H1 (cell line): ENCODE measurements around the gene NCOA1. TPM values are rescaled to one million over a fixed set of nuclear protein-coding genes. Genes with fewer than 3 reads are reported as not detected.

Source experiments
- CTCF ChIA-PET: fragments of 300-600 bp; sonication (Branson Sonifier 250); formaldehyde crosslinking; loops from one replicate; lab custom pipeline; 2021; ENCODE audit not compliant: partially characterized antibody; lab: Charles Lee
- POLR2A ChIA-PET: fragments of 300-600 bp; sonication (Branson Sonifier 250); formaldehyde crosslinking; loops from one replicate; lab custom pipeline; 2021; ENCODE audit warnings: inconsistent platforms; ENCODE audit not compliant: partially characterized antibody; lab: Charles Lee
- DNase-seq, 2 experiments: peaks; one replicate each; pipeline versions ENCODE4 v3.0.0 to v3.0.0-alpha.2; 2010 to 2022; ENCODE audit warnings: low spot score in 2 of 2, low read depth in 1 of 2, mixed read lengths in 1 of 2
- FAIRE-seq: peaks from 2 replicates; lab custom pipeline; 2011; peaks lifted over from hg19 to GRCh38; lab: Jason Lieb, UNC
- H2AFZ ChIP-seq: 2 replicates; pipeline ENCODE4 v1.8.1; 2012; ENCODE audit warnings: low read length, inconsistent platforms
- H2AK5ac ChIP-seq: 2 replicates; pipeline ENCODE4 v1.6.1; 2013; ENCODE audit warnings: low read depth, low read length
- H2BK120ac ChIP-seq: replicated peaks from 2 replicates; pipeline ENCODE3; 2013; ENCODE audit warnings: low read depth, low read length, inconsistent platforms
- H2BK12ac ChIP-seq: 2 replicates; pipeline ENCODE4 v1.6.1; 2013; ENCODE audit warnings: low read depth, low read length
- H2BK15ac ChIP-seq: 2 replicates; pipeline ENCODE4 v1.6.1; 2013; ENCODE audit warnings: low read length
- H2BK20ac ChIP-seq: 2 replicates; pipeline ENCODE4 v1.6.1; 2013; ENCODE audit warnings: low read length
- H2BK5ac ChIP-seq: 2 replicates; pipeline ENCODE4 v1.6.1; 2013; ENCODE audit warnings: low read depth, low read length
- H3K14ac ChIP-seq: 2 replicates; pipeline ENCODE4 v1.6.1; 2013; ENCODE audit warnings: inconsistent platforms; ENCODE audit not compliant: insufficient read length
- H3K18ac ChIP-seq: 2 replicates; pipeline ENCODE4 v1.6.1; 2013; ENCODE audit warnings: low read length; ENCODE audit errors: extremely low read depth
- H3K23ac ChIP-seq: 2 replicates; pipeline ENCODE4 v1.6.1; 2013; ENCODE audit warnings: inconsistent platforms; ENCODE audit not compliant: insufficient read length
- H3K23me2 ChIP-seq: 2 replicates; pipeline ENCODE4 v1.6.1; 2013; ENCODE audit warnings: low read depth, low read length
- H3K27ac ChIP-seq: 2 replicates; pipeline ENCODE4 v1.6.1; 2011; ENCODE audit warnings: low read depth, low read length, inconsistent platforms
- H3K27me3 ChIP-seq, 4 experiments: replicated peaks in 1 of 4; 1 replicate in 1 of 4; 2 replicates in 3 of 4; pipeline versions ENCODE4 v1.6.1 to v1.8.1; 2011 to 2013; ENCODE audit warnings: low read length in 3 of 4, mild to moderate bottlenecking in 3 of 4, inconsistent platforms in 2 of 4, mixed read lengths in 2 of 4, moderate library complexity in 1 of 4; ENCODE audit not compliant: control insufficient read depth in 3 of 4, insufficient read depth in 3 of 4; ENCODE audit errors: extremely low read depth in 1 of 4
- H3K36me3 ChIP-seq, 4 experiments: 2 replicates each; pipeline versions ENCODE4 v1.6.1 to v1.8.1; 2011 to 2013; ENCODE audit warnings: mild to moderate bottlenecking in 4 of 4, low read length in 3 of 4, moderate library complexity in 2 of 4, control low read depth in 1 of 4, inconsistent platforms in 1 of 4; ENCODE audit not compliant: insufficient read depth in 4 of 4, control insufficient read depth in 2 of 4
- H3K4ac ChIP-seq: replicated peaks from 2 replicates; pipeline ENCODE3; 2013; ENCODE audit warnings: low read length, low read depth, mixed read lengths, inconsistent platforms; ENCODE audit not compliant: insufficient read length
- H3K4me1 ChIP-seq, 4 experiments: replicated peaks in 1 of 4; 1 replicate in 1 of 4; 2 replicates in 3 of 4; pipeline versions ENCODE4 v1.6.1 to v1.8.1; 2011 to 2013; ENCODE audit warnings: low read length in 3 of 4, inconsistent platforms in 2 of 4, mixed read lengths in 1 of 4; ENCODE audit not compliant: insufficient read depth in 4 of 4, control insufficient read depth in 3 of 4
- H3K4me2 ChIP-seq, 2 experiments: 2 replicates each; pipeline versions ENCODE4 v1.6.1 to v1.8.1; 2011 to 2013; ENCODE audit warnings: low read depth in 2 of 2, low read length in 2 of 2, control low read depth in 1 of 2, inconsistent platforms in 1 of 2, mild to moderate bottlenecking in 1 of 2; ENCODE audit not compliant: insufficient read depth in 1 of 2
- H3K4me3 ChIP-seq, 4 experiments: fragments of 200-600, 300-600 bp in 1 of 4; sonication (generic), shearing (Covaris generic), sonication (Bioruptor Twin) in 1 of 4; 2 replicates each; pipeline versions ENCODE4 v1.5.1 to v1.8.1; 2011 to 2016; ENCODE audit warnings: low read length in 4 of 4, low read depth in 3 of 4, control low read depth in 2 of 4, inconsistent platforms in 2 of 4, mild to moderate bottlenecking in 2 of 4, mixed read lengths in 1 of 4, moderate library complexity in 1 of 4; ENCODE audit not compliant: insufficient read depth in 2 of 4; ENCODE audit errors: extremely low read depth in 1 of 4
- H3K56ac ChIP-seq: replicated peaks from 2 replicates; pipeline ENCODE3; 2013; ENCODE audit warnings: low read depth, mild to moderate bottlenecking, mixed read lengths, low read length, inconsistent platforms; ENCODE audit not compliant: insufficient read length
- H3K79me1 ChIP-seq: 2 replicates; pipeline ENCODE4 v1.6.1; 2013; ENCODE audit warnings: low read depth, low read length, control low read depth
- H3K79me2 ChIP-seq, 2 experiments: 2 replicates each; pipeline versions ENCODE4 v1.6.1 to v1.8.1; 2012 to 2013; ENCODE audit warnings: low read length in 2 of 2, mild to moderate bottlenecking in 2 of 2, inconsistent platforms in 1 of 2; ENCODE audit not compliant: insufficient read depth in 2 of 2, control insufficient read depth in 1 of 2
- H3K9ac ChIP-seq, 4 experiments: replicated peaks in 1 of 4; 1 replicate in 1 of 4; 2 replicates in 3 of 4; pipeline versions ENCODE4 v1.6.1 to v1.8.1; 2011 to 2013; ENCODE audit warnings: low read depth in 3 of 4, low read length in 3 of 4, control low read depth in 2 of 4, mild to moderate bottlenecking in 2 of 4, moderate library complexity in 2 of 4, inconsistent platforms in 1 of 4; ENCODE audit errors: extremely low read depth in 1 of 4
- H3K9me3 ChIP-seq, 2 experiments: 2 replicates each; pipeline versions ENCODE4 v1.6.1 to v1.8.1; 2012 to 2013; ENCODE audit warnings: mild to moderate bottlenecking in 2 of 2, moderate library complexity in 2 of 2, control low read depth in 1 of 2, inconsistent platforms in 1 of 2, low read depth in 1 of 2, low read length in 1 of 2, mixed read lengths in 1 of 2; ENCODE audit not compliant: insufficient read depth in 2 of 2
- H4K20me1 ChIP-seq, 2 experiments: replicated peaks in 1 of 2; 2 replicates each; pipeline versions ENCODE3 to v1.8.1; 2011 to 2013; ENCODE audit warnings: inconsistent platforms in 2 of 2, low read length in 2 of 2, mild to moderate bottlenecking in 1 of 2; ENCODE audit not compliant: insufficient read depth in 2 of 2, control insufficient read depth in 1 of 2
- H4K5ac ChIP-seq: 2 replicates; pipeline ENCODE4 v1.6.1; 2013; ENCODE audit warnings: low read length, low read depth, mixed read lengths, inconsistent platforms; ENCODE audit not compliant: insufficient read length
- H4K8ac ChIP-seq: 2 replicates; pipeline ENCODE4 v1.8.0; 2013; ENCODE audit warnings: mild to moderate bottlenecking, moderate library complexity, low read length, inconsistent platforms; ENCODE audit not compliant: insufficient read depth; ENCODE audit errors: extremely low read depth
- H4K91ac ChIP-seq: replicated peaks from 2 replicates; pipeline ENCODE3; 2013; ENCODE audit warnings: low read length, mixed read lengths, inconsistent platforms; ENCODE audit not compliant: insufficient read length
- CREB1 ChIP-seq: IDR thresholded peaks from 2 replicates; pipeline ENCODE4 v1.6.1; 2012; ENCODE audit warnings: inconsistent platforms
- KDM5A ChIP-seq: fragments of 200-600 bp; IDR thresholded peaks from 2 replicates; pipeline ENCODE4 v1.7.1; 2012; ENCODE audit warnings: mild to moderate bottlenecking, low read length, inconsistent platforms, mixed read lengths
- NRF1 ChIP-seq: IDR thresholded peaks from 2 replicates; pipeline ENCODE4 v1.6.1; 2011; ENCODE audit warnings: mild to moderate bottlenecking, low read depth, low read length, improper control_type of control experiment
- SIX5 ChIP-seq: IDR thresholded peaks from 2 replicates; pipeline ENCODE4 v1.6.1; 2011; ENCODE audit warnings: mild to moderate bottlenecking, low read depth, low read length
- SP1 ChIP-seq: IDR thresholded peaks from 2 replicates; pipeline ENCODE4 v1.6.1; 2011; ENCODE audit warnings: low read depth, low read length
- SP2 ChIP-seq: IDR thresholded peaks from 2 replicates; pipeline ENCODE4 v1.6.1; 2012; ENCODE audit warnings: mild to moderate bottlenecking, low read length, inconsistent platforms
- WGBS, 2 experiments: shearing (Covaris generic) in 1 of 2; methylation state at CpG; one replicate each; pipeline versions ENCODE4 v1.1.6 to v1.1.7; 2013 to 2015; ENCODE audit warnings: low lambda C conversion rate in 2 of 2, mixed read lengths in 2 of 2, inconsistent platforms in 1 of 2, low coverage in 1 of 2, missing lambda C conversion rate in 1 of 2; ENCODE audit not compliant: insufficient replicate concordance in 2 of 2, insufficient coverage in 1 of 2, insufficient read length in 1 of 2; ENCODE audit errors: extremely low coverage in 1 of 2, missing lambda C conversion rate in 1 of 2; 5-methylcytosine and 5-hydroxymethylcytosine counted together
- polyA plus RNA-seq, 7 experiments: library from polyadenylated mRNA; depleted of rRNA in 3 of 7; stranded (reverse) in 5 of 7; unstranded in 2 of 7; fragments of >200 nt in 5 of 7; fragments of 200-250 nt in 2 of 7; gene quantifications; 1 replicate in 5 of 7; 2 replicates in 1 of 7; 4 replicates in 1 of 7; pipeline versions ENCODE4 v1.2.1 to v1.2.3, GENCODE V29; 2011 to 2013; ENCODE audit warnings: missing spikeins in 2 of 7, mixed read lengths in 2 of 7
- total RNA-seq: library from RNA; stranded (reverse); fragmentation: NEBNext Ultra II Directional; extraction: Animal tissue kit (Norgen Biotek cat#: 25700); gene quantifications from 2 replicates; pipeline ENCODE4 v1.2.1, GENCODE V29; 2021

Gene NCOA1
- total and polyA plus RNA-seq, 2 of the 8 experiments (the other 6 are each of a cell fraction or from before 2014, with no cell fraction given) = 12.8 to 17.9 TPM

DNA sequence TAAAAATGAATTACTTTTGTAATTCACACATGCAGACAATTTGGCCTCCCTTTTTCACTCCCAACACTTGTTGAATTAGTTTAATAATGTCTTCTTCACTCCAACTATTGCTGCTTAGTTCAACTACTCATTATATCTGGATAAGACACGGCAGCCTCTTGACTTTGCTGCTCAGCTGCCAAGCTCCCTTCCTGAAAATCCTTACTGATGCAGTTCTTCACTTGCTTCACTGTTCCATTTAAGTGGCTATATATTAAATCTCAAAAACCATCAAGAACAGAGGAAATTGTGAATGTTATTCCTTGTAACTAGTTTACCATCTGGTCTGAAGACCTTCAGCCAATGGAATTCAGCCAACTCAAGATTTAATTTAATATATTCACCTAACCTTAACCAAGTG, 127.1 kb downstream of the NCOA1 start:
- no peak for TF ChIP-seq CREB1
- TF ChIP-seq KDM5A = no peak
- no peak for TF ChIP-seq SP1
- TF ChIP-seq NRF1 = no peak
- TF ChIP-seq SIX5 = no peak
- TF ChIP-seq SP2 = no peak
- TF ChIP-seq, all 59 proteins: peak for 0
- Histone ChIP-seq H3K27ac (no peak overlapping the region), H4K8ac (no peak overlapping the region), H3K9me3 (no peaks in the 10 kb centered on the region), H3K4me2 (no peak overlapping the region), H3K79me1 (no peaks in the 10 kb centered on the region; the same call in 1 of the 2 replicates), H2BK5ac (no peak overlapping the region), H4K5ac (no peak overlapping the region), H3K14ac (no peak overlapping the region), H2BK12ac (no peak overlapping the region), H3K27me3 (no peaks in the 10 kb centered on the region), H2BK120ac (no peak overlapping the region), H3K79me2 (no peaks in the 10 kb centered on the region; a peak in 1 of 4 replicates), H3K36me3 (no peaks in the 10 kb centered on the region; a peak in 1 of 8 replicates), H4K20me1 (no peaks in the 10 kb centered on the region), H2AK5ac (no peak overlapping the region), H3K4me1 (peaks cover 2 to 7% (median 3%) of the 10 kb centered on the region in 4 experiments), H4K91ac (no peak overlapping the region), H3K4ac (no peak overlapping the region), H2BK20ac (no peak overlapping the region), H2BK15ac (no peak overlapping the region), H3K23ac (no peak overlapping the region), H3K23me2 (no peaks in the 10 kb centered on the region), H3K56ac (no peak overlapping the region), H2AFZ (no peak overlapping the region), H3K18ac (no peak overlapping the region), H3K4me3 (no peak overlapping the region), H3K9ac (no peak overlapping the region)
- 95% methylated on average over 1 of the region's 1 CpG; no CpG with 5 or more reads in 1 of the 2 experiments for WGBS, 2 experiments
- ChIA-PET CTCF (interaction anchor here (1.0 kb wide), 1 partner anchor 207 kb away, joined by 3 read pairs; no protein-coding TSS in a partner anchor), POLR2A (no interaction called here)
- FAIRE-seq = no peak
- DNase-seq = no peak
